GM12892 (cell line): ENCODE measurements around the gene ARID1A.
A peak's percentile ranks its signal among the peaks of the same experiment; 100 is the strongest.

Experiments used
- DNase-seq: peaks from one replicate; pipeline ENCODE4 v3.0.0; 2011; ENCODE audit not compliant: insufficient read length
- FAIRE-seq: peaks from 2 replicates; lab custom pipeline; 2011; peaks lifted over from hg19 to GRCh38; lab: Jason Lieb, UNC
- POLR2A ChIP-seq: IDR thresholded peaks from 2 replicates; pipeline ENCODE4 v1.6.1; 2011; ENCODE audit warnings: low read depth, low read length, control low read depth
- POLR2AphosphoS5 ChIP-seq: IDR thresholded peaks from 2 replicates; pipeline ENCODE4 v1.6.1; 2011; ENCODE audit warnings: low read depth, low read length, control low read depth
- TAF1 ChIP-seq: IDR thresholded peaks from 2 replicates; pipeline ENCODE4 v1.6.1; 2011; ENCODE audit warnings: low read depth, mild to moderate bottlenecking, control low read depth, low read length, borderline replicate concordance

The ARID1A gene

DNA sequence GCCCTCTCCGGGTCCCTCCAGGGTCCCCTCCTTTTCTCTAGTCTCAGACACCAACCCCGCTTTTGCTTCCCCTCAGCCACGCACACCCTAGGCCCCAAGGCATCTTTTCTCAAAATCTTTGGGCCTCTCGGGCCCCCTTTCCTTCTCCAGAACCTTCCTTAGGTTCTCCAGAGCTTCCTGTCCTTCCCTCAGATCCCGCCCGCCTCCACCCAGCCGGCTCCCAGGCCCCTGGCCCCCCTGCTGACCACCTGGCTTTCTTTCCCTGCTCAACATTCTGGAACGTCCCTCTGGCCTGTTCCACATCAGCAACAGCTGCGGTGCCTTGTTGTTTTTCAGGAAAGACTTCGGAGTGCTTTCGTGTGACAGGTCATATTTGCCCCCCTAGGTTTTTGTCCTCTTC lies 131.8 kb downstream of the ARID1A start:
- DNase-seq (no peak), FAIRE-seq (no peak)

GRCh38 chr1:26828411-26828991 lies 132.7 kb downstream of the ARID1A start:
- FAIRE-seq: no peak
- DNase-seq: no peak

More for the DNA sequence above, 131.8 kb downstream of the ARID1A start:
- no peak for TF ChIP-seq TAF1
- no peak for TF ChIP-seq POLR2A
- TF ChIP-seq POLR2AphosphoS5: no peak

GRCh38 chr1:26829184-26829911 lies 133.5 kb downstream of the ARID1A start:
- FAIRE-seq (no peak), DNase-seq (no peak)

More at GRCh38 chr1:26828411-26828991, 132.7 kb downstream of the ARID1A start:
- TF ChIP-seq POLR2A (no peak), TAF1 (no peak), POLR2AphosphoS5 (no peak)

GRCh38 chr1:26831059-26831458 lies 135.2 kb downstream of the ARID1A start:
- DNase-seq: no peak
- no peak for TF ChIP-seq POLR2AphosphoS5
- FAIRE-seq: peak; percentile 14

More at GRCh38 chr1:26829184-26829911, 133.5 kb downstream of the ARID1A start:
- TF ChIP-seq POLR2A (no peak), POLR2AphosphoS5 (no peak), TAF1 (no peak)
